Left lung (tissue), 10 donors: Measurements from ENCODE around the gene TMCC1. TPM values are rescaled to one million over a fixed set of nuclear protein-coding genes. Genes with fewer than 3 reads are reported as not detected.
"Not testable (repeated sequence)": the region's sequence is repeated elsewhere in the genome, so short reads cannot be mapped to it uniquely, and the experiment has no call there.

ENCODE experiments used
- ATAC-seq: fragments of 200-7000 bp; cut with Tn5 transposase; one replicate; pipeline ENCODE4 v1.9.1; 2020; ENCODE audit warnings: moderate library complexity
- DNase-seq, 4 donors: peaks; one replicate each; pipeline ENCODE4 v3.0.0-alpha.2; 2013 to 2020
- H3K27ac ChIP-seq, 2 donors: fragments of 200-600 bp; sonication (generic) in 1 of 2; one replicate each; pipeline versions ENCODE4 v1.5.0 to v1.8.0; 2020 to 2021
- H3K27me3 ChIP-seq, 2 donors: fragments of 200-600 bp; sonication (generic) in 1 of 2; one replicate each; pipeline versions ENCODE4 v1.5.0 to v1.8.0; 2020 to 2021
- H3K36me3 ChIP-seq, 2 donors: fragments of 200-600 bp; sonication (generic) in 1 of 2; one replicate each; pipeline versions ENCODE4 v1.5.0 to v1.8.0; 2020 to 2021
- H3K4me1 ChIP-seq, 2 donors: fragments of 200-600 bp; one replicate each; pipeline ENCODE4 v1.8.0; 2021
- H3K4me3 ChIP-seq, 2 donors: fragments of 200-600 bp; sonication (generic) in 1 of 2; one replicate each; pipeline versions ENCODE4 v1.5.0 to v1.8.0; 2020 to 2021; ENCODE audit warnings: mild to moderate bottlenecking in 1 of 2
- H3K9me3 ChIP-seq, 2 donors: fragments of 200-600 bp; sonication (generic) in 1 of 2; one replicate each; pipeline versions ENCODE4 v1.5.0 to v1.8.0; 2020 to 2021
- intact Hi-C, 2 donors: fragments of 100-400 bp; cut with DNase I; formaldehyde crosslinking; loops; one replicate each; pipeline versions ENCODE4 v1.11.2 to v1.14.2; 2022
- polyA plus RNA-seq, 6 donors: library from polyadenylated mRNA; unstranded; fragments of 120-200 nt; gene quantifications; one replicate each; pipeline ENCODE4 v1.2.1, GENCODE V29; 2013; ENCODE audit not compliant: insufficient read length in 6 of 6
- total RNA-seq, 2 donors: library from RNA; stranded (reverse); fragmentation: NEBNext Ultra II Directional; extraction: Animal tissue kit (Norgen Biotek cat#: 25700); gene quantifications; one replicate each; pipeline ENCODE4 v1.2.1, GENCODE V29; 2021
- TF ChIP-seq, protein P1 (sequence below), 2 donors: fragments of 200-600 bp; sonication (generic) in 1 of 2; IDR thresholded peaks; one replicate each; pipeline versions ENCODE4 v1.5.0 to v1.8.0; 2021; ENCODE audit warnings: antibody characterized with exemption in 2 of 2
- donor health status: DM: no; HTN: yes; CAD: no.
- donor health status: DM: no; HTN: no; CAD: no.

TMCC1 gene
- total and polyA plus RNA-seq, 8 donors: 24.4 to 38.8 (median 27.4) TPM

DNA sequence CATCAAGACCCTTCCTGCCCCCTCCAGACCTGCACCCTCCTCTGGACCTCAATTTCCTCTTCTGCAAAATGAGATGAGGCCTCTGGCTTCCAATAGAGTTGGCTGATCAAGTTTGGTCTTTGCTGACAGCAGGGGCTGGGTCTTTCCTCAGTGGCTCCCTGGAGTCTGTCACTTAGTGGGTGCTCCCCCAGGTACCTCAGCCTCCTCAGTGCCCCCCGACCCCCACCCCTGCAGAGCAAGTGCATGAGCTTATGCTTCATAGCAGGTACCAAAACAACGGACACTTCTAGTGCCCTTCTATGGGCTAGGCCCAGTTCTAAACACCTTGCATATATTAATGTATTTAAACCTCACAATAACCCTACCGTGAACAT lies 280.2 kb downstream of the TMCC1 start:
- no peak for ATAC-seq
- Histone ChIP-seq H3K4me3 (no peak overlapping the region), H3K27me3 (peaks cover 0 to 8% of the 10 kb centered on the region in 2 donors), H3K36me3 (no peaks in the 10 kb centered on the region), H3K9me3 (no peaks in the 10 kb centered on the region), H3K4me1 (peaks cover 29 to 81% of the 10 kb centered on the region in 2 donors), H3K27ac (no peak overlapping the region)
- peak in 1 of 4 donors; percentile 27 for DNase-seq
- TF ChIP-seq, protein P1, sequence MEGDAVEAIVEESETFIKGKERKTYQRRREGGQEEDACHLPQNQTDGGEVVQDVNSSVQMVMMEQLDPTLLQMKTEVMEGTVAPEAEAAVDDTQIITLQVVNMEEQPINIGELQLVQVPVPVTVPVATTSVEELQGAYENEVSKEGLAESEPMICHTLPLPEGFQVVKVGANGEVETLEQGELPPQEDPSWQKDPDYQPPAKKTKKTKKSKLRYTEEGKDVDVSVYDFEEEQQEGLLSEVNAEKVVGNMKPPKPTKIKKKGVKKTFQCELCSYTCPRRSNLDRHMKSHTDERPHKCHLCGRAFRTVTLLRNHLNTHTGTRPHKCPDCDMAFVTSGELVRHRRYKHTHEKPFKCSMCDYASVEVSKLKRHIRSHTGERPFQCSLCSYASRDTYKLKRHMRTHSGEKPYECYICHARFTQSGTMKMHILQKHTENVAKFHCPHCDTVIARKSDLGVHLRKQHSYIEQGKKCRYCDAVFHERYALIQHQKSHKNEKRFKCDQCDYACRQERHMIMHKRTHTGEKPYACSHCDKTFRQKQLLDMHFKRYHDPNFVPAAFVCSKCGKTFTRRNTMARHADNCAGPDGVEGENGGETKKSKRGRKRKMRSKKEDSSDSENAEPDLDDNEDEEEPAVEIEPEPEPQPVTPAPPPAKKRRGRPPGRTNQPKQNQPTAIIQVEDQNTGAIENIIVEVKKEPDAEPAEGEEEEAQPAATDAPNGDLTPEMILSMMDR (IDR thresholded peaks at IDR 0.05): no peak
- intact Hi-C loops: no loop called here

DNA sequence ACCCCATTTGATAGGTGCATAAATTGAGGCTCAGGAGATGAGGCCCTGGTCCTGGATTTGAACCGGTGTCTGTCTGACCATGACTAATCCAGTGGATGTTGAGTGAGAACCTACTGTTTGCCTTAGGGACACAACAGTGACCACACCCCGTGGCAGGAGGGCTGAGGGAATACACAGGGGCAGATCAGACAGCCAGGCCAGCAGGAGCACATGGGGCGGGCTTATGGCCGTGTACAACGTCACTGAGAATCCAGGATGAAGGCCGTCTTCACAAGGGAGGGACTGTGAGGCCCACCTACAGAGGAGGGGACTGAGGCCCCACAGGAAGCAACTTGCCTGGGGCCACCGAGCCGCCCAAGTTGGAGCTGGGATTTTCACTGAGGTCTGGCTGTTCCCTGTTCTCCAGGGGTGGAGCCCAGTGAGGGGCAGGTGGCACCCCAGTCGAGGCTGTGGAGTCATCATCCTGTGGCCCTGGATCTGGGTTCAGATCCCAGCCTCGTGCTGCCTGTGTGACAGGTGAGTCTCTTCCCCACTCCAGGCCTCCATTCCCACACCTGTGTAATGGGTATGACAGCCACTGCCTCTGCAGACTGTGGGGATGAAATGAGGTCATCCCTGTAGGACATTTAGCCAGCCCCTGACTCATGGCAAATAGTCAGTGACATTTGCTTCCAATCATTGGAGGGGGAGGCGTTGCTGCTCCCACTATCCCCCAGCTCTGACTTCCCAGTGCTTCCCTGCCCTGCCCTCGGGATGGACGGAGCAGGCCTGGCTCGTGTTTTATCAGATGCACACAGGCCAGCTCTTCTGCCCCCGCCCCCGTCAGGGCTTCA lies 280.8 kb downstream of the TMCC1 start:
- intact Hi-C loops: no loop called here
- Histone ChIP-seq H3K27me3 (peaks cover 0 to 14% of the 10 kb centered on the region in 2 donors), H3K27ac (peak overlapping the region; percentile 46 to 57), H3K36me3 (no peaks in the 10 kb centered on the region), H3K4me3 (no peak overlapping the region), H3K4me1 (peaks cover 32 to 81% of the 10 kb centered on the region in 2 donors), H3K9me3 (no peaks in the 10 kb centered on the region)
- ATAC-seq (no peak), DNase-seq (peak in 1 of 4 donors; percentile 62)
- TF ChIP-seq, protein P1 (IDR thresholded peaks at IDR 0.05): no peak

DNA sequence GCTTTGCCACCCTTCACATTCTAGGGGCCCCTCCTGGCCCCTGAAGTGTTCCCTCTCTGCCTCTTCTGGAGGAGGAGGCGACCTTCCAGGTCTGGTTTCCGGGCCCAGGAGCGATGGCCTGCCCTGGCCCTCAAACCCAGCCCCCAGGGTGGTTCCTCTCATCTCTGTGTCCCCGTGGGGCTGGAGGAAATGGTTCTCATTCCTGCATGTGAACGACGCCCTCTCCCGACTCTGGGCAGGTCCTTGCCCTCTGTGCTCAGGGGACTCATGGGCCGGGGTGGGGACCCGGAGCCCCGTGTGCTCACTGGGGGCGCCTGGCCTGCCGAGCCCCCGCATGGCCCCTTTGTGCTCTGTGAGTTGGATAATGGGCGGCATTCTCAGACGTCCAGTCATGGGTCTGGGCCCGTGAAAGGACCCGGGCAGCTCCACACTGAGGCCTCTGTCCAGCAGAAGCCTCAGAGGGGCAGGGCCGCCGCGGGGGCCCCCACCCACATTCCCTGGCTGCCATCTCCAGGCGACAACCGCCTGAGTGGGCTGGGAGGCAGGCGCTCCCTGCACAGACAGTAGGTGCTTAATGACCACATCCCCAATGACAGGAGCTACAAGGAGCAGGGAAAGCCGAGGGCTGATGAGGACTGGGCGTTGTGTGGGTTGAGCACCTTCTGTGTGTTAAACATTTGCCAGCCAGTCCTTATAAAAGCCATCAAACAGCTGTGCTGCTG lies 281.5 kb downstream of the TMCC1 start:
- ATAC-seq (peak; percentile 4), DNase-seq (peak in 1 of 4 donors; percentile 76)
- TF ChIP-seq, protein P1 (IDR thresholded peaks at IDR 0.05): no peak
- no peaks in the 10 kb centered on the region for H3K36me3 ChIP-seq
- H3K27me3 ChIP-seq: peaks cover 0 to 22% of the 10 kb centered on the region in 2 donors
- intact Hi-C loops: no loop called here
- H3K27ac ChIP-seq: peak overlapping the region; percentile 46 to 57
- peaks cover 37 to 81% of the 10 kb centered on the region in 2 donors for H3K4me1 ChIP-seq
- no peak overlapping the region for H3K4me3 ChIP-seq
- no peaks in the 10 kb centered on the region for H3K9me3 ChIP-seq

DNA sequence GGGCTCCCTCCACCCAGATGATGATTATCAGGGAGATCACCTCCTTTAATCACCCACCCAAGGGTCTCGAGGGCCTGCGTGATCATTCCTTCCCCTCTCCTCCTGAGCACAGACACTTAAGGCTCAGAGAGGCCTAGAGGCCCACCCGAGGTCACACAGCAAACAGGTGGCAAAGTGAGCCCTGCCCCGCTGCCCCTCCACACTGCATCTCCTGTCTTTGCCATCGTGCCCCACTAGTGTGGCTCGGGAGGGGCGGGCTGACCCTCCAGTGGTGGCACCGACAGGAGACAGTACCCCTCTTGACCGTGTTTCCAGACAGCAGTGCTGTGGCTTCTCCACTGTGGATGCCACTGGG lies 282.1 kb downstream of the TMCC1 start:
- intact Hi-C loops: no loop called here
- no peaks in the 10 kb centered on the region for H3K9me3 ChIP-seq
- H3K36me3 ChIP-seq: no peaks in the 10 kb centered on the region
- peak overlapping the region in 1 of 2 donors; percentile 46 for H3K27ac ChIP-seq
- peak in 1 of 4 donors; percentile 50 for DNase-seq
- peaks cover 37 to 76% of the 10 kb centered on the region in 2 donors for H3K4me1 ChIP-seq
- no peak overlapping the region for H3K4me3 ChIP-seq
- no peak for ATAC-seq
- H3K27me3 ChIP-seq: peaks cover 0 to 24% of the 10 kb centered on the region in 2 donors
- TF ChIP-seq, protein P1 (IDR thresholded peaks at IDR 0.05): no peak

- H3K4me3 ChIP-seq, ATAC-seq, intact Hi-C loops, H3K27ac ChIP-seq, H3K36me3 ChIP-seq, H3K9me3 ChIP-seq: not testable (repeated sequence)
- Histone ChIP-seq H3K27me3 (peaks cover 0 to 29% of the 10 kb centered on the region in 2 donors), H3K4me1 (peaks cover 37 to 75% of the 10 kb centered on the region in 2 donors)
- DNase-seq: peak in 1 of 4 donors; percentile 67
Measured at GRCh38 chr3:129610794-129611445, 282.6 kb downstream of the TMCC1 start.
